Stimulated activated CD4-positive, alpha-beta T cell treated with anti-CD3 and anti-CD28 coated beads, TNF-alpha, amount 100 ng/mL, for 4 hours (primary cell): ENCODE data around the gene TRABD.

Experiments used
- DNase-seq, 3 experiments: peaks; one replicate each; pipeline ENCODE4 v3.0.0-alpha.2; 2020; ENCODE audit warnings: low read depth in 3 of 3

TRABD gene

DNA sequence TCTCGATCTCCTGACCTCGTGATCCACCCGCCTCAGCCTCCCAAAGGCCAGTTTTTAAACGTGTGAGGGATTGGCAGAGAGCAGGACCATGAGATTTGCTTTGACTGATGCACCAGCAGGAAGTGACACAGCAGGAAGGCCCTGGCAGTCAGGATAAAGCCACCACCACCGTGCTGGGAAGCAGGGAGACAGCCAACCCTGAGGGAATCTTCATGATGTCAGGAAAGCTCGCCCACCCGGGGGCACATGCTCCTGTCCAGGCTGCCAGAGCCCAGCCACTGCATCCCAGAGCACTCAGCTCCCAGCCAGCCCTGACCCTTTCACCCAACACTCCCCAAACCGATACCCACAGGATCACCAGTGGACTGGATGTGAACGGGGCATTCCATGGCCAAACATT, 53.0 kb downstream of the TRABD start:
- DNase-seq = no peak

DNA sequence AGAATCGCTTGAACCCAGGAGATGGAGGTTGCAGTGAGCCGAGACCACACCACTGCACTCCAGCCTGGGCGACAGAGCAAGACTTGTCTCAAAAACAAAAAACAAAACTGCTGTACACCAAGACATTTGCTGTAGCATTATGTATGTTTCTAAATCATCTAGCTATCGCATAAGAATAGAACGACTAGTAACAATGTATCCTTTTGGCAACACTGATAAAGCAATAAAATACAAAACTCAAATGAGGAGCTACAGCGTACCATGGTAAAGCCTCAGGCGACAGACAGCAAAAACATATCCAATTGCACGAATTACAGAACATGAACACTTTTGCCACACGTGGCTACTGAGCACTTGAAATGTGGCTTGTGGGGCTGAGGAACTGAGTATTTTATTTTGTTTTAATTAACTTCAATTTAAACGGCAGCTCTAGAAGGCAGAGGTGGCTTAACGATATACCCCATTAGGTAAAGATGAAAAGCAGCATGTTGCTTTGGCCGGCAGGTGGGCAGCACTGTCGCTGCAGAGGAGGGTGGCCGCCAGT, 56.8 kb downstream of the TRABD start:
- DNase-seq = no peak

- no peak for DNase-seq
These were observed 58.1 kb downstream of the TRABD start for GRCh38 chr22:50243685-50244419.

DNA sequence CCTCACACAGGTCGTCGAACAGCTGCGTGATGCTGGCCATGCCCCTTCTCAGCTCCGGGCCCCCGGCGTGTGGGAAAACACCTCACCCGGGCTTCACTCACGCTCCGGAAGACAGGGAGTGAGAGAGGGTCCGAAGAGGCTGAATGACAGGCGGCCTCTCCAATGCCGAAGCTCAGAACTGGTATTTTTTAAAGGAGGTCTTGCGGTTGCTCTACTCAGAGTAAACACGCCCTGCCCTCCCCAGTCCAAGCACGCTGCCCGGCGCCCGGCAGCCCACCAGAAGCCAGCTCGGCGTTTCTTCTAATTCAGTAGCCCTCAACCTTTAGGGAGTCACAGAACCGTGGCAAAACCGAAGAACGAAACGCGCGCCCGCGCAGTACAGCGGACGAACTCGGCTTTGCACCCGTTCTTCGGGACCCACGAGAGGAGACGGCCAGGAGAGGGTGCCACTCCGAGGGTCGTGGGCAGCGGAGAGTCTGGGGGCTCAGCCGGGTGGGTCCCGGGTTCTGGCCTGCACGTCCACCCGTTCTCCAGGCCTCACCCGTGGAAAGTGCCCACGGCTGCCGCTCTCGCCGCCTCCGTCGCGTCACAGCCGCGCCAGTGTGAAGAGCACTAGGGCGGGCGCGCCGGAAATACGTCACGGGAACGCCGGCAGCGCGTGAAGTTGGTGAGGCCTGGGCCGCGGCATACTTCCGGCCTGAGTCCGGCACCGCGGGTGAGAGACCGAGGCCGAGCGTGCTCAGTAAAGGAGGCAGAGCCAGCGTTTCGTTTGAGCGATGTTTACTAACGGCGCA, 58.9 kb downstream of the TRABD start, which contains the start of gene TUBGCP6:
TUBGCP6 (minus strand) TSS at position 604 of the 794 bp plus-strand sequence; CDS start at position 40, 564 bp downstream.
- peak; percentile 83 to 91 (median 90) for DNase-seq

DNA sequence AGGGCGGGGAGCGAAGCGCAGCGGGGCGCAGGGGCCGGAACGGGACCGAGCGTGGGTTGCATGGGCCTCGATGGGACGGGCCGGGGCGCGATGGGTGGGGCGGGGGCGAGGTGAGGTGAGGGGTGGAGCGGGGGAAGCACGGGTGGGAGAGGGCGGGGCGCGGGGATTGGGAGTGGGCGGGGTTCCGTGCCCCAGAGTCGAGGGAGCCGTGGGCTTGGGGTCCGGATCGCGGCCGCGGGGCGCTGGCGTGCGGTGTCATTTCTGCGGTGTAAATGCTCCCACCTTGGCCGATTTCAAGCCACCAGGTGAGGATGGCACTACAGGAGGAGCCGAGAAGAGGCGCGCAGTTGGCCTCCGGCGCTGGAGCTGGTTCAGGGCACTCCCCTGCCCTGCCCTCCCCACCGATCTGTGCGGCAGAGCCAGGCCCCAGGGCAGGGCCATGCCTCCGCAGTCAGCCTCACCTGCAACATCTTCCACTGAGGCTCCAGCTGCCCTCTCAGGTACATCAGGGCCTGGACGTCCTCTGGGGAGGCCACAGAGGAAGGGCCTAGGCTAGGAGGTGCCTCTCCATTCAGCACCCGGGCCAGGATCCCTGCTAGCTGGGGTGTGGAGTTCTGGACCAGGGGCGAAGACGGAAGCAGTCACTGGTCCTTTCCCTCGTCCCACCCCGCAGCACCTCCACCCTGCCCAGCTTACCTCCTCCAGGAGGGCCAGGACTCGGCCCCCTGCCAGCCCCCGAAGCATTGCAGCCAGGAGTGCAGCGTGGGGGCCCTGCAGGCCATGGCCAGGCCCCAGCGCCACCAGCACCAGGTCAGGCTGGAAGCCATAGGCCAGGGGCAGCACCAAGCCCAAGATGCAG, 59.7 kb downstream of the TRABD start:
- DNase-seq = peak in 1 of 3 experiments; percentile 70

DNA sequence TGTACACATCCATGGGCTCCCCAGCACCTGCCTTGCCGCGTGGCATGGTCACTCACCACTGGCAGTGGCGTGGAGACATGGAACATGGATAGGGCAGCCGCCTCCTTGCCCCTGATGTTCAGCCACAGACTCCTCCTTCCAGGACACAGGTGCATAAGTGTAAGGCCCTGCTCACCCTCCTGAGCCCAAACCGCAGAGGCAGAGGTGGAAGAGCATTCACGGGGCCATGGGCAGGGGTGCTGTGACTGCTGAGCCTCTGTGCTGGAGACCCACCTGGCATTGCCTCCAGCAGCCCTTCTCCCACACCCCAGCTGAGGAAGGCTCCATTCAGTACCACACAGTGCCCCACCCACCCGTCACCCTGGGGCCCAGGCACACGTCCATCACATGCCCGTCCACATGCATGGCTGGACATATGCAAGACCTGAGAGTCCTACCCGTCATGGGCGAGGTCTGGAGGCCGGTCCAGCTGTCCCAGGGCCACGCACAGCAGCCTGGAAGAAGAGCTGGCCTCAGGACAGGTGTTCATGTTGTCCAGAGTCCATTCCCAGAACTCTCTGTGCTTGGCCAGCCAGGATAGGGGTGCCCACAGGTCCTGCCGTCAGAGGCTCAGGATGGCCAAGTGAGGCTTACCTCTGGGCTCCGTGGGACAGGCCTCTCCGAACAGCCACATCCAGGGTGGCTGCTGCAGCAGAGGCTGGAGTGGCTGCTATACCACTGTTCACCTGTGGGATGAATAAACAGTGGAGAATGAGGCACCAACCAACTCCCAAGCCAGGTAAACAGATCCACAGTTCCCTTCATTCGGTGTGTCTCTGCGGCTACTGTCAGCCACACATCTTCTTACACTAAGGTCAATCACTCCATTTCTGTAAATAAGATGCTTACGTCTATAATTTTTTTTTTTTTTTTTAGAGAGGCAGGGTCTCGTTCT, 60.8 kb downstream of the TRABD start:
- no peak for DNase-seq

DNA sequence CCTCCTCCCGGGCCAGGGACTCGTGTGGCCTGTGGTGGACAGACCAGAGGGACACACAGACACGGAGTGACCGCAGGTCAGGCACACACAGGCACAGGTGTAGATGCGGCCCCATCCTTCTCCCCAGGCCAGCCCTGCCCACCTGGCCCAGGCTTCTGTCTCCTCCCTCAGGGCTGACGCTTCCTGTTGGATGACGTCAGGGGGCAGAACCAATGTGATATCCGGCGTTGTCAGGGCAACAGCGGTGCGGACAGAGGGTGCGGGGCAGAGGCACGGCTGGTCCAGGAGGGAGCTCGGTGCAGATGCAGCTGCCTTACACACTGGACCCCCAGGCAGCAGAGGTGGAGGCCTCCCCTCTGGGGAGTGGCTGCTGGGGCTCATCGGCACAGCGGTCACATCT, 62.0 kb downstream of the TRABD start:
- DNase-seq = peak in 1 of 3 experiments; percentile 27

DNA sequence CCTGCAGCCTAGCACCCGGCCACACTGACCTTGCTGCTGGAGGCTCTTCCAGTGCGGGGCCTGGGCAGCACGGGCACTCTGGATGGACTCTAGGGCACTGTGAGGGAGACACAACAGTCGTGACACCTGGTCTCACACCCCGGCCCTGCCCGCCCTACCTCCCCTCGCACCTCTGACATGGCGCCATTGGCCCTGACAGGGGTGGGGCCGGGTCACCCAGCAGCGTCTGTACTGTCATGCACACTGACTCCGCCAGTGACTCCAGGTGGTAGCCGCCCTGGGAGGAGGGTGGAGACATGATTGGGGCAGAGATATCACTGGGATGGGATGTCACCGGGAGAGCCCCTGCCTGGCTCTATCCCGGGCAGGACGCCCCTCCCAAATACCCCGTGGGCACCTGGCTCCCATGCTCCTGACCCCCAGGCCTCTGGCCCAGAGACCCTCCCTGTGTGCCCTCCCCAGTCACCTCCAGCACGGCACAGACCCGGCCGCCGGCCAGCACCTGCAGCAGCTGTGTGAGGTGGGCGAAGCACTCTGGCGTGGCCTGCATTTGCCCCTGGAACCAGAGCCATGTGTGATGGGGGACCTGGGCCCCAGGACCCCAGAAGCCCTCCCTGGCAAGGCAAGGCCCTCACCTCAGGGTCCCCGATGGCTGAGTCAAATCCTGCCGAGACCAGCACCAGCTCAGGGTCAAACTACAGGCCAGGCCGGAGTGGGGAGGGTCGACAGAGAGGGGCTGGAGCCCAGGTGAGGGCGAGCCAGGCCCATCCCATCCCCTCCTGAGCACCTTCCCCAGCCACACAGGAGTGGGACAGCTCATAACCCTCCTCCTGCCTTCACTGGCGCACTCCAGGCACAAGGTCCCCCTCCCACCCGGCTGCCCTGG, 62.7 kb downstream of the TRABD start:
- DNase-seq = no peak
